Fibroblast of lung (primary cell): Measurements from ENCODE around the gene LDHD.

ENCODE experiments used
- CTCF ChIP-seq, 2 donors: IDR thresholded peaks in 1 of 2; conservative IDR thresholded peaks in 1 of 2; 1 replicate in 1 of 2; 2 replicates in 1 of 2; pipeline ENCODE4 v1.5.1; 2011 to 2012; ENCODE audit warnings: low read length in 2 of 2, control low read depth in 1 of 2, inconsistent platforms in 1 of 2, low read depth in 1 of 2, mild to moderate bottlenecking in 1 of 2
- EZH2 ChIP-seq: IDR thresholded peaks from 2 replicates; pipeline ENCODE4 v1.5.1; 2012; ENCODE audit warnings: low read length, control low read depth, mild to moderate bottlenecking; ENCODE audit errors: missing control alignments

GRCh38 chr16:75101635-75102034 lies 14.9 kb downstream of the LDHD start:
- TF ChIP-seq EZH2 = no peak
- TF ChIP-seq CTCF (conservative IDR thresholded peaks at IDR 0.05 in 1 of 2, IDR thresholded peaks at IDR 0.05 in 1 of 2; ENCODE audit: low read depth in 1 of 2, low read length in 2 of 2) = no peak
